Measurements from ENCODE around the gene WSCD2. TPM values are rescaled to one million over a fixed set of nuclear protein-coding genes. Genes with fewer than 3 reads are reported as not detected.

The WSCD2 gene
- polyA plus RNA-seq, 1 experiment = not detected

- POLR2A ChIA-PET = no interaction called here
- TF ChIP-seq CTCF (IDR thresholded peaks at IDR 0.05; ENCODE audit: insufficient read depth, low read depth, low read length) = no peak
- no peak overlapping the region for H3K4me3 ChIP-seq (ENCODE audit: low read depth, low read length)
- H3K27me3 ChIP-seq (ENCODE audit: control insufficient read depth, insufficient read depth, low read length) = no peaks in the 10 kb centered on the region
- no peaks in the 10 kb centered on the region for H3K36me3 ChIP-seq (ENCODE audit: control insufficient read depth, insufficient read depth, low read length)
- DNase-seq (ENCODE audit: low read depth) = no peak
- CTCF ChIA-PET = no interaction called here
Observed at GRCh38 chr12:108271951-108272872, 143.1 kb downstream of the WSCD2 start.

GRCh38 chr12:108273217-108273616, 144.1 kb downstream of the WSCD2 start:
- Histone ChIP-seq H3K4me3 (ENCODE audit: low read depth, low read length) (no peak overlapping the region), H3K36me3 (ENCODE audit: control insufficient read depth, insufficient read depth, low read length) (no peaks in the 10 kb centered on the region), H3K27me3 (ENCODE audit: control insufficient read depth, insufficient read depth, low read length) (no peaks in the 10 kb centered on the region)
- no peak for TF ChIP-seq CTCF (IDR thresholded peaks at IDR 0.05; ENCODE audit: insufficient read depth, low read depth, low read length)
- no peak for DNase-seq (ENCODE audit: low read depth)
- ChIA-PET CTCF (no interaction called here), POLR2A (no interaction called here)

GRCh38 chr12:108277613-108278012, 148.5 kb downstream of the WSCD2 start:
- ChIA-PET POLR2A (no interaction called here), CTCF (no interaction called here)
- TF ChIP-seq CTCF (IDR thresholded peaks at IDR 0.05; ENCODE audit: insufficient read depth, low read depth, low read length) = no peak
- Histone ChIP-seq H3K4me3 (ENCODE audit: low read depth, low read length) (no peak overlapping the region), H3K27me3 (ENCODE audit: control insufficient read depth, insufficient read depth, low read length) (no peaks in the 10 kb centered on the region), H3K36me3 (ENCODE audit: control insufficient read depth, insufficient read depth, low read length) (no peaks in the 10 kb centered on the region)
- DNase-seq (ENCODE audit: low read depth) = no peak

- POLR2A ChIA-PET = no interaction called here
- H3K36me3 ChIP-seq (ENCODE audit: control insufficient read depth, insufficient read depth, low read length) = no peaks in the 10 kb centered on the region
- no peak for TF ChIP-seq CTCF (IDR thresholded peaks at IDR 0.05; ENCODE audit: insufficient read depth, low read depth, low read length)
- no peak overlapping the region for H3K4me3 ChIP-seq (ENCODE audit: low read depth, low read length)
- H3K27me3 ChIP-seq (ENCODE audit: control insufficient read depth, insufficient read depth, low read length) = no peaks in the 10 kb centered on the region
- no peak for DNase-seq (ENCODE audit: low read depth)
- CTCF ChIA-PET = no interaction called here
Observed at GRCh38 chr12:108282160-108282559, 153.1 kb downstream of the WSCD2 start.

GRCh38 chr12:108282676-108283075, 153.6 kb downstream of the WSCD2 start:
- no peaks in the 10 kb centered on the region for H3K36me3 ChIP-seq (ENCODE audit: control insufficient read depth, insufficient read depth, low read length)
- no peaks in the 10 kb centered on the region for H3K27me3 ChIP-seq (ENCODE audit: control insufficient read depth, insufficient read depth, low read length)
- TF ChIP-seq CTCF (IDR thresholded peaks at IDR 0.05; ENCODE audit: insufficient read depth, low read depth, low read length) = no peak
- CTCF ChIA-PET = no interaction called here
- no peak overlapping the region for H3K4me3 ChIP-seq (ENCODE audit: low read depth, low read length)
- DNase-seq (ENCODE audit: low read depth) = no peak
- POLR2A ChIA-PET = no interaction called here
